ENCODE results near the gene GTF2IRD1. TPM values are rescaled to one million over a fixed set of nuclear protein-coding genes. Genes with fewer than 3 reads are reported as not detected.
"Not testable (repeated sequence)": the region's sequence is repeated elsewhere in the genome, so short reads cannot be mapped to it uniquely, and the experiment has no call there.

The GTF2IRD1 gene
- total and polyA plus RNA-seq, 8 donors = 7.1 to 15.9 (median 9.9) TPM

- Histone ChIP-seq H3K27me3 (no peaks in the 10 kb centered on the region), H3K9me3 (no peaks in the 10 kb centered on the region), H3K4me1 (no peaks in the 10 kb centered on the region), H3K27ac (no peak overlapping the region), H3K4me3 (no peak overlapping the region), H3K36me3 (peaks cover 0 to 10% (median 0%) of the 10 kb centered on the region in 3 donors)
- TF ChIP-seq, protein P1, sequence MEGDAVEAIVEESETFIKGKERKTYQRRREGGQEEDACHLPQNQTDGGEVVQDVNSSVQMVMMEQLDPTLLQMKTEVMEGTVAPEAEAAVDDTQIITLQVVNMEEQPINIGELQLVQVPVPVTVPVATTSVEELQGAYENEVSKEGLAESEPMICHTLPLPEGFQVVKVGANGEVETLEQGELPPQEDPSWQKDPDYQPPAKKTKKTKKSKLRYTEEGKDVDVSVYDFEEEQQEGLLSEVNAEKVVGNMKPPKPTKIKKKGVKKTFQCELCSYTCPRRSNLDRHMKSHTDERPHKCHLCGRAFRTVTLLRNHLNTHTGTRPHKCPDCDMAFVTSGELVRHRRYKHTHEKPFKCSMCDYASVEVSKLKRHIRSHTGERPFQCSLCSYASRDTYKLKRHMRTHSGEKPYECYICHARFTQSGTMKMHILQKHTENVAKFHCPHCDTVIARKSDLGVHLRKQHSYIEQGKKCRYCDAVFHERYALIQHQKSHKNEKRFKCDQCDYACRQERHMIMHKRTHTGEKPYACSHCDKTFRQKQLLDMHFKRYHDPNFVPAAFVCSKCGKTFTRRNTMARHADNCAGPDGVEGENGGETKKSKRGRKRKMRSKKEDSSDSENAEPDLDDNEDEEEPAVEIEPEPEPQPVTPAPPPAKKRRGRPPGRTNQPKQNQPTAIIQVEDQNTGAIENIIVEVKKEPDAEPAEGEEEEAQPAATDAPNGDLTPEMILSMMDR (IDR thresholded peaks at IDR 0.05) = no peak
- intact Hi-C loops (cut with DNase I) = loop anchor here in 2 of 3 donors (10.0 kb wide), 2 partner anchors 115 to 145 kb away; no protein-coding TSS in a partner anchor
- 87 to 94% methylated on average over 5 of the region's 5 CpGs for WGBS, 2 donors
- FAIRE-seq (no peak), DNase-seq (no peak), ATAC-seq (no peak)
These were observed 106.5 kb downstream of the GTF2IRD1 start for GRCh38 chr7:74560086-74560719.

DNA sequence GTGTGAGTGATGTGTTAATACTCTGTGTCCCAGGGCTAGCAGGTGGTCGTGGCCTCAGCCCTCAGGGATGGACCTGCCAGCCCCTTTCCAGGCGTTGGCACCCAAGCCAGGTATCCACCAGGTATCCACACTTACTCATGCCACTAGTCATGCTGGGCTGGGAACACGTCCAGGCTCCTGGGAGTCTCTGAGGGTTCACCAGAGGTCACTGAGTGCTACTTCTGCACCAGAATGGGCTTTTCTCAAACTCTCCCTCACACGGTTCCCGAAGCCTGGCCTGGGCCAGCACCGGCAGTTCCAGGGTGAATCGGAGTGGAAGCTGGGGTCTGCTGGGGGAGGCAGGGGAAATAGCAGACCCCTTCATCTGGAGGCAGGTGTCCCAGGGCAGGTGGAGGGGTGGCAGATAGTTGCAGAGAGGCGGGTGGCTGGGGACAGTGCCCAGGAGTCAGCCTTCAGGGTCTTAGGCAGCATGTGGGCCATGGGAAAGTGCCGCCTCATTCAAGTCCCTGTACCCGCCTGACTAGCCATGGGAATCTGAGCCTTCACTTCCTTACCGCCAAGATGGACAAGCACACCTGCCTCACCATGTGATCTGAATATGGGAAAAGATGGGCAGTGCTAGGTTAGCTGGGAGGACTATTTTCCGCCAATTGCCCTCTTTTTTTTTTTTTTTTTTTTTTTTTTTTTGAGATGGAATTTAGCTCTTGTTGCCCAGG lies 108.3 kb downstream of the GTF2IRD1 start:
- intact Hi-C loops (cut with DNase I) = loop anchor here in 2 of 3 donors (10.0 kb wide), 2 partner anchors 117 to 147 kb away; no protein-coding TSS in a partner anchor

GRCh38 chr7:74563639-74564038 lies 109.9 kb downstream of the GTF2IRD1 start:
- H3K36me3 ChIP-seq, DNase-seq, FAIRE-seq, H3K27ac ChIP-seq, H3K9me3 ChIP-seq, H3K27me3 ChIP-seq, ATAC-seq, H3K4me3 ChIP-seq, H3K4me1 ChIP-seq: not testable (repeated sequence)
- 96 to 99% methylated on average over 6 of the region's 6 CpGs for WGBS, 2 donors
- intact Hi-C loops (cut with DNase I) = loop anchor here in 2 of 3 donors (10.0 kb wide), 2 partner anchors 119 to 149 kb away; no protein-coding TSS in a partner anchor

More for the DNA sequence above, 108.3 kb downstream of the GTF2IRD1 start:
- no peak for DNase-seq
- no peak for ATAC-seq
- Histone ChIP-seq H3K9me3 (no peaks in the 10 kb centered on the region), H3K27me3 (no peaks in the 10 kb centered on the region), H3K4me3 (no peak overlapping the region), H3K4me1 (no peaks in the 10 kb centered on the region), H3K27ac (no peak overlapping the region), H3K36me3 (peaks cover 0 to 10% (median 0%) of the 10 kb centered on the region in 3 donors)
- TF ChIP-seq, protein P1 (IDR thresholded peaks at IDR 0.05) = no peak
- no peak for FAIRE-seq
- 82 to 96% methylated on average over 12 of the region's 12 CpGs for WGBS, 2 donors

DNA sequence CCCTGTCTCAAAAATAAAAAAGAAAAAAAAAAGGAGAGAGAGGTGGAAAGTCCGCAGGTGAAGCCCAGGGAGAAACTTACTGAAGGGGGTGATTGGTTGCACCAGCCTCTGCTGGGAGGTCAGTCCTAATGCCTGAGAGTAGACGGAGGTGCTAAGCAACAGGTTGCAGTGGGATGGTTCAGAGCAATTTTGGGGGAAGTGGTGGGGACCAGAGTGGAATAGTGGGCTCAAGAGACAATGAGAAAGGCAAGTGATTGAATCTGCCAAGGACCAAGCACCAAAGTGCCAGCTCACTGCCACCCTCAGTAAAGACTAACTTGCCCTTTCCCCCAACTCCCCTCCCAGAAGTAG lies 113.6 kb downstream of the GTF2IRD1 start:
- FAIRE-seq (no peak), DNase-seq (no peak), ATAC-seq (no peak)
- Histone ChIP-seq H3K4me3 (no peak overlapping the region), H3K36me3 (no peaks in the 10 kb centered on the region), H3K9me3 (no peaks in the 10 kb centered on the region), H3K4me1 (no peaks in the 10 kb centered on the region), H3K27ac (no peak overlapping the region), H3K27me3 (no peaks in the 10 kb centered on the region)
- 90 to 93% methylated on average over 2 of the region's 2 CpGs for WGBS, 2 donors
- TF ChIP-seq, protein P1 (IDR thresholded peaks at IDR 0.05) = no peak
- intact Hi-C loops (cut with DNase I) = loop anchor here in 2 of 3 donors (10.0 kb wide), 2 partner anchors 122 to 152 kb away; no protein-coding TSS in a partner anchor

DNA sequence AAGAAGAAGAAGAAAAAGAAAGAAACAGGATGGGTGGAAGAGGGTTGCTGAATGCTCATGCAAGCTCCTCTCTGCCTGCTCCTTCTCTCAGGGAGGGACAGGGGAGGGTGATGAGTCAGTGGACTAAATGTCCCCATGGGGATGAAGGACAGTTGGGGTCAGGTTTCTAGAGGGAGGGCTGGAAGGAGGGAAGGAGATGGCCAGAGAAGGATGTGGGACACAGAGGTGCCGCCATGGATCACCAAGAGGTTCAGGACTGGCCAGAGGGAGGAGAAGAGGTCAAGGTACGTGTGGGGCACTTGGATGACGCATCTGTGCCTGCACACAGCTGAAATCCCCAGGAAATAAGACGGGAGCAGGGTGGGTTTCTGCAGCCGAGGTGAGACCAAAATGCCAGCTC lies 115.0 kb downstream of the GTF2IRD1 start:
- Histone ChIP-seq H3K4me3 (no peak overlapping the region), H3K27ac (no peak overlapping the region), H3K27me3 (no peaks in the 10 kb centered on the region), H3K4me1 (no peaks in the 10 kb centered on the region), H3K36me3 (no peaks in the 10 kb centered on the region), H3K9me3 (no peaks in the 10 kb centered on the region)
- DNase-seq (no peak), FAIRE-seq (no peak), ATAC-seq (no peak)
- 68 to 87% methylated on average over 5 of the region's 5 CpGs for WGBS, 2 donors
- intact Hi-C loops (cut with DNase I) = loop anchor here in 2 of 3 donors (10.0 kb wide), 2 partner anchors 124 to 154 kb away; no protein-coding TSS in a partner anchor
- TF ChIP-seq, protein P1 (IDR thresholded peaks at IDR 0.05) = no peak
